GM23338 (cell line): ENCODE measurements around the gene DGCR8.

Experiments
- CREB1 ChIP-seq: fragments of 250-450 bp; sonication (Bioruptor Pico); IDR thresholded peaks from 2 replicates; pipeline ENCODE4 v1.5.0; 2020; ENCODE audit warnings: low read depth, mild to moderate bottlenecking, moderate library complexity
- EZH2 ChIP-seq: fragments of 200-600 bp; sonication (generic); IDR thresholded peaks from one replicate; pipeline ENCODE4 v1.8.0; 2017; ENCODE audit warnings: antibody characterized with exemption, mild to moderate bottlenecking, low read depth; ENCODE audit not compliant: unreplicated experiment
- EZH2phosphoT487 ChIP-seq: fragments of 200-600 bp; sonication (generic); IDR thresholded peaks from one replicate; pipeline ENCODE4 v1.8.1; 2018; ENCODE audit warnings: antibody characterized with exemption; ENCODE audit not compliant: unreplicated experiment
- JUNB ChIP-seq: IDR thresholded peaks from one replicate; pipeline ENCODE4 v1.6.1; 2016; ENCODE audit warnings: antibody characterized with exemption; ENCODE audit not compliant: unreplicated experiment
- NANOG ChIP-seq: IDR thresholded peaks from 2 replicates; pipeline ENCODE4 v1.6.1; 2016; ENCODE audit warnings: antibody characterized with exemption, borderline replicate concordance
- POLR2AphosphoS5 ChIP-seq: IDR thresholded peaks from 2 replicates; pipeline ENCODE4 v1.6.1; 2016; ENCODE audit warnings: antibody characterized with exemption, low read depth
- STAT1 ChIP-seq: IDR thresholded peaks from one replicate; pipeline ENCODE4 v1.6.1; 2016; ENCODE audit warnings: antibody characterized with exemption; ENCODE audit not compliant: unreplicated experiment
- ZNF114 ChIP-seq: fragments of 250-450 bp; sonication (Bioruptor Pico); IDR thresholded peaks from 2 replicates; pipeline ENCODE4 v1.5.0; 2020; ENCODE audit warnings: mild to moderate bottlenecking, moderate library complexity
- ZNF331 ChIP-seq: fragments of 250-450 bp; sonication (Bioruptor Pico); IDR thresholded peaks from 2 replicates; pipeline ENCODE4 v1.5.0; 2020; ENCODE audit warnings: low read depth, mild to moderate bottlenecking, moderate library complexity
- TF ChIP-seq, protein P1 (sequence below), 2 experiments: fragments of 200-600 bp in 1 of 2; sonication (generic) in 1 of 2; conservative IDR thresholded peaks; 2 replicates each; pipeline versions ENCODE4 v1.5.1 to v1.6.1; 2016 to 2017; ENCODE audit warnings: antibody characterized with exemption in 2 of 2, low read depth in 2 of 2, mild to moderate bottlenecking in 2 of 2, moderate library complexity in 1 of 2
- TF ChIP-seq, protein P2 (sequence below): IDR thresholded peaks from one replicate; pipeline ENCODE4 v1.6.1; 2018; ENCODE audit warnings: antibody characterized with exemption; ENCODE audit not compliant: unreplicated experiment
- TF ChIP-seq, protein P3 (sequence below): IDR thresholded peaks from 2 replicates; pipeline ENCODE4 v1.6.1; 2016; ENCODE audit warnings: antibody characterized with exemption
- TF ChIP-seq, protein P4 (sequence below): fragments of 250-450 bp; sonication (Bioruptor Pico); IDR thresholded peaks from 2 replicates; pipeline ENCODE4 v1.5.0; 2020; ENCODE audit warnings: mild to moderate bottlenecking, moderate library complexity

DNA sequence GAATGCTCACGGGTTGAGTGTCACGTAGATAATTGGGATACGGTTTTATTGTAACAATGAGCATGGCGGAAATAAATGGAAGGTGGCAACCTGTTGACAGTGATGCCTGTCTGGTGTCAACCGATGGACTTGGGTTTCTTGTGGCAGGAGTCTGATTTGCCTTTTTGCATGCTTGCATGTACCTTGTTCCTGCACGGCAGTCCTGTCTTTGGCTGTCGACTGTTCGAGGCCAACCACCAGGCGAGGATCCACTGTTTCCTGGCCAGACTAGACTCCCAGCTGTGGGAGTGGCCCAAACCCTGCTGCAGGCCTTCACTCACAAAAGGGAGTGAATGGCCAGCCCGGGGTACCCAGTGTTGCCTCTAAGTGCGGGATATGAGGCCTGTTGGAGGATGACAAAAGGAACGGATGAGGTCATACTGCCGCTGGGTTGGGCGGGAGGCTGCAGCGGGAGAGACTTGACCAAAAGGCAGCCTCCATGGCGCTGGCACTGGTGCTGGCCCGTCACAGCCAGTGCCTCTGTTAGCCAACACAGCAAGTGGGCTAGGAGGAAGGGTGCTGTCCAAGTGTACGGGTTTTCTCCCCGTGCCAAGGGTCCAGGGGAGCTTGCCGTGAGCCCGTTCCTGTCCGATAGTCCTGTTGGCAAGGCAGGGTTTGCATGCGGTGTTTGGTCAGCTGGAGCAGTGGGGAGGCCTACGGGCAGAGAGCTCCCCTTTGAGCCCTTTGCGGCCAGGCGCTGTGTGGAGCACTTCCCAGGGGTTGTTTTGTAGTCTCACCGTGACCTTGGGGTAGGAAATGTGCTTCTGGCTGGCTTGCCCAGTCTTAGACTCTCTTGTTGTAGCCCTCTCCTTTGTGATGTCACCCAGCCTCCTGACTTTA, 974 bp downstream of the DGCR8 start:
- TF ChIP-seq, protein P1, sequence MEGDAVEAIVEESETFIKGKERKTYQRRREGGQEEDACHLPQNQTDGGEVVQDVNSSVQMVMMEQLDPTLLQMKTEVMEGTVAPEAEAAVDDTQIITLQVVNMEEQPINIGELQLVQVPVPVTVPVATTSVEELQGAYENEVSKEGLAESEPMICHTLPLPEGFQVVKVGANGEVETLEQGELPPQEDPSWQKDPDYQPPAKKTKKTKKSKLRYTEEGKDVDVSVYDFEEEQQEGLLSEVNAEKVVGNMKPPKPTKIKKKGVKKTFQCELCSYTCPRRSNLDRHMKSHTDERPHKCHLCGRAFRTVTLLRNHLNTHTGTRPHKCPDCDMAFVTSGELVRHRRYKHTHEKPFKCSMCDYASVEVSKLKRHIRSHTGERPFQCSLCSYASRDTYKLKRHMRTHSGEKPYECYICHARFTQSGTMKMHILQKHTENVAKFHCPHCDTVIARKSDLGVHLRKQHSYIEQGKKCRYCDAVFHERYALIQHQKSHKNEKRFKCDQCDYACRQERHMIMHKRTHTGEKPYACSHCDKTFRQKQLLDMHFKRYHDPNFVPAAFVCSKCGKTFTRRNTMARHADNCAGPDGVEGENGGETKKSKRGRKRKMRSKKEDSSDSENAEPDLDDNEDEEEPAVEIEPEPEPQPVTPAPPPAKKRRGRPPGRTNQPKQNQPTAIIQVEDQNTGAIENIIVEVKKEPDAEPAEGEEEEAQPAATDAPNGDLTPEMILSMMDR (conservative IDR thresholded peaks at IDR 0.05; ENCODE audit: low read depth in 2 of 2): no peak
- no peak for TF ChIP-seq JUNB
- TF ChIP-seq, protein P2, sequence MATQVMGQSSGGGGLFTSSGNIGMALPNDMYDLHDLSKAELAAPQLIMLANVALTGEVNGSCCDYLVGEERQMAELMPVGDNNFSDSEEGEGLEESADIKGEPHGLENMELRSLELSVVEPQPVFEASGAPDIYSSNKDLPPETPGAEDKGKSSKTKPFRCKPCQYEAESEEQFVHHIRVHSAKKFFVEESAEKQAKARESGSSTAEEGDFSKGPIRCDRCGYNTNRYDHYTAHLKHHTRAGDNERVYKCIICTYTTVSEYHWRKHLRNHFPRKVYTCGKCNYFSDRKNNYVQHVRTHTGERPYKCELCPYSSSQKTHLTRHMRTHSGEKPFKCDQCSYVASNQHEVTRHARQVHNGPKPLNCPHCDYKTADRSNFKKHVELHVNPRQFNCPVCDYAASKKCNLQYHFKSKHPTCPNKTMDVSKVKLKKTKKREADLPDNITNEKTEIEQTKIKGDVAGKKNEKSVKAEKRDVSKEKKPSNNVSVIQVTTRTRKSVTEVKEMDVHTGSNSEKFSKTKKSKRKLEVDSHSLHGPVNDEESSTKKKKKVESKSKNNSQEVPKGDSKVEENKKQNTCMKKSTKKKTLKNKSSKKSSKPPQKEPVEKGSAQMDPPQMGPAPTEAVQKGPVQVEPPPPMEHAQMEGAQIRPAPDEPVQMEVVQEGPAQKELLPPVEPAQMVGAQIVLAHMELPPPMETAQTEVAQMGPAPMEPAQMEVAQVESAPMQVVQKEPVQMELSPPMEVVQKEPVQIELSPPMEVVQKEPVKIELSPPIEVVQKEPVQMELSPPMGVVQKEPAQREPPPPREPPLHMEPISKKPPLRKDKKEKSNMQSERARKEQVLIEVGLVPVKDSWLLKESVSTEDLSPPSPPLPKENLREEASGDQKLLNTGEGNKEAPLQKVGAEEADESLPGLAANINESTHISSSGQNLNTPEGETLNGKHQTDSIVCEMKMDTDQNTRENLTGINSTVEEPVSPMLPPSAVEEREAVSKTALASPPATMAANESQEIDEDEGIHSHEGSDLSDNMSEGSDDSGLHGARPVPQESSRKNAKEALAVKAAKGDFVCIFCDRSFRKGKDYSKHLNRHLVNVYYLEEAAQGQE: no peak
- TF ChIP-seq STAT1: no peak
- TF ChIP-seq POLR2AphosphoS5: no peak
- no peak for TF ChIP-seq EZH2
- no peak for TF ChIP-seq EZH2phosphoT487
- TF ChIP-seq NANOG: no peak
- TF ChIP-seq, protein P3, sequence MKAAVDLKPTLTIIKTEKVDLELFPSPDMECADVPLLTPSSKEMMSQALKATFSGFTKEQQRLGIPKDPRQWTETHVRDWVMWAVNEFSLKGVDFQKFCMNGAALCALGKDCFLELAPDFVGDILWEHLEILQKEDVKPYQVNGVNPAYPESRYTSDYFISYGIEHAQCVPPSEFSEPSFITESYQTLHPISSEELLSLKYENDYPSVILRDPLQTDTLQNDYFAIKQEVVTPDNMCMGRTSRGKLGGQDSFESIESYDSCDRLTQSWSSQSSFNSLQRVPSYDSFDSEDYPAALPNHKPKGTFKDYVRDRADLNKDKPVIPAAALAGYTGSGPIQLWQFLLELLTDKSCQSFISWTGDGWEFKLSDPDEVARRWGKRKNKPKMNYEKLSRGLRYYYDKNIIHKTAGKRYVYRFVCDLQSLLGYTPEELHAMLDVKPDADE: no peak
- no peak for TF ChIP-seq ZNF114
- TF ChIP-seq, protein P4, sequence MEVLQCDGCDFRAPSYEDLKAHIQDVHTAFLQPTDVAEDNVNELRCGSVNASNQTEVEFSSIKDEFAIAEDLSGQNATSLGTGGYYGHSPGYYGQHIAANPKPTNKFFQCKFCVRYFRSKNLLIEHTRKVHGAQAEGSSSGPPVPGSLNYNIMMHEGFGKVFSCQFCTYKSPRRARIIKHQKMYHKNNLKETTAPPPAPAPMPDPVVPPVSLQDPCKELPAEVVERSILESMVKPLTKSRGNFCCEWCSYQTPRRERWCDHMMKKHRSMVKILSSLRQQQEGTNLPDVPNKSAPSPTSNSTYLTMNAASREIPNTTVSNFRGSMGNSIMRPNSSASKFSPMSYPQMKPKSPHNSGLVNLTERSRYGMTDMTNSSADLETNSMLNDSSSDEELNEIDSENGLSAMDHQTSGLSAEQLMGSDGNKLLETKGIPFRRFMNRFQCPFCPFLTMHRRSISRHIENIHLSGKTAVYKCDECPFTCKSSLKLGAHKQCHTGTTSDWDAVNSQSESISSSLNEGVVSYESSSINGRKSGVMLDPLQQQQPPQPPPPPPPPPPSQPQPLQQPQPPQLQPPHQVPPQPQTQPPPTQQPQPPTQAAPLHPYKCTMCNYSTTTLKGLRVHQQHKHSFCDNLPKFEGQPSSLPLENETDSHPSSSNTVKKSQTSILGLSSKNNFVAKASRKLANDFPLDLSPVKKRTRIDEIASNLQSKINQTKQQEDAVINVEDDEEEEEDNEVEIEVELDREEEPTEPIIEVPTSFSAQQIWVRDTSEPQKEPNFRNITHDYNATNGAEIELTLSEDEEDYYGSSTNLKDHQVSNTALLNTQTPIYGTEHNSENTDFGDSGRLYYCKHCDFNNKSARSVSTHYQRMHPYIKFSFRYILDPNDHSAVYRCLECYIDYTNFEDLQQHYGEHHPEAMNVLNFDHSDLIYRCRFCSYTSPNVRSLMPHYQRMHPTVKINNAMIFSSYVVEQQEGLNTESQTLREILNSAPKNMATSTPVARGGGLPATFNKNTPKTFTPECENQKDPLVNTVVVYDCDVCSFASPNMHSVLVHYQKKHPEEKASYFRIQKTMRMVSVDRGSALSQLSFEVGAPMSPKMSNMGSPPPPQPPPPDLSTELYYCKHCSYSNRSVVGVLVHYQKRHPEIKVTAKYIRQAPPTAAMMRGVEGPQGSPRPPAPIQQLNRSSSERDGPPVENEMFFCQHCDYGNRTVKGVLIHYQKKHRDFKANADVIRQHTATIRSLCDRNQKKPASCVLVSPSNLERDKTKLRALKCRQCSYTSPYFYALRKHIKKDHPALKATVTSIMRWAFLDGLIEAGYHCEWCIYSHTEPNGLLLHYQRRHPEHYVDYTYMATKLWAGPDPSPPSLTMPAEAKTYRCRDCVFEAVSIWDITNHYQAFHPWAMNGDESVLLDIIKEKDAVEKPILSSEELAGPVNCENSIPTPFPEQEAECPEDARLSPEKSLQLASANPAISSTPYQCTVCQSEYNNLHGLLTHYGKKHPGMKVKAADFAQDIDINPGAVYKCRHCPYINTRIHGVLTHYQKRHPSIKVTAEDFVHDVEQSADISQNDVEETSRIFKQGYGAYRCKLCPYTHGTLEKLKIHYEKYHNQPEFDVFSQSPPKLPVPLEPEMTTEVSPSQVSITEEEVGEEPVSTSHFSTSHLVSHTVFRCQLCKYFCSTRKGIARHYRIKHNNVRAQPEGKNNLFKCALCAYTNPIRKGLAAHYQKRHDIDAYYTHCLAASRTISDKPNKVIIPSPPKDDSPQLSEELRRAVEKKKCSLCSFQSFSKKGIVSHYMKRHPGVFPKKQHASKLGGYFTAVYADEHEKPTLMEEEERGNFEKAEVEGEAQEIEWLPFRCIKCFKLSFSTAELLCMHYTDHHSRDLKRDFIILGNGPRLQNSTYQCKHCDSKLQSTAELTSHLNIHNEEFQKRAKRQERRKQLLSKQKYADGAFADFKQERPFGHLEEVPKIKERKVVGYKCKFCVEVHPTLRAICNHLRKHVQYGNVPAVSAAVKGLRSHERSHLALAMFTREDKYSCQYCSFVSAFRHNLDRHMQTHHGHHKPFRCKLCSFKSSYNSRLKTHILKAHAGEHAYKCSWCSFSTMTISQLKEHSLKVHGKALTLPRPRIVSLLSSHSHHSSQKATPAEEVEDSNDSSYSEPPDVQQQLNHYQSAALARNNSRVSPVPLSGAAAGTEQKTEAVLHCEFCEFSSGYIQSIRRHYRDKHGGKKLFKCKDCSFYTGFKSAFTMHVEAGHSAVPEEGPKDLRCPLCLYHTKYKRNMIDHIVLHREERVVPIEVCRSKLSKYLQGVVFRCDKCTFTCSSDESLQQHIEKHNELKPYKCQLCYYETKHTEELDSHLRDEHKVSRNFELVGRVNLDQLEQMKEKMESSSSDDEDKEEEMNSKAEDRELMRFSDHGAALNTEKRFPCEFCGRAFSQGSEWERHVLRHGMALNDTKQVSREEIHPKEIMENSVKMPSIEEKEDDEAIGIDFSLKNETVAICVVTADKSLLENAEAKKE (CRISPR knock-in tag): no peak
- TF ChIP-seq CREB1 (CRISPR knock-in tag): no peak
- TF ChIP-seq ZNF331 (CRISPR knock-in tag): no peak
